NT2/D1 (cell line): ENCODE data around the gene HYDIN.

Experiments used
- DNase-seq: peaks from one replicate; pipeline ENCODE4 v3.0.0-alpha.2; 2011; ENCODE audit warnings: low read depth, low spot score
- H3K27me3 ChIP-seq: 2 replicates; pipeline ENCODE4 v1.6.0; 2011; ENCODE audit warnings: mild to moderate bottlenecking; ENCODE audit not compliant: insufficient read length, insufficient read depth
- H3K36me3 ChIP-seq: 2 replicates; pipeline ENCODE4 v1.6.1; 2011; ENCODE audit warnings: mild to moderate bottlenecking, low read length, mixed read lengths; ENCODE audit not compliant: insufficient read depth, insufficient read length
- H3K4me1 ChIP-seq: 2 replicates; pipeline ENCODE4 v1.5.1; 2011; ENCODE audit not compliant: insufficient read depth, insufficient read length
- H3K4me3 ChIP-seq: 2 replicates; pipeline ENCODE4 v1.5.1; 2011; ENCODE audit warnings: low read depth; ENCODE audit not compliant: insufficient read length
- H3K9ac ChIP-seq: 2 replicates; pipeline ENCODE4 v1.6.0; 2011; ENCODE audit warnings: low read depth; ENCODE audit not compliant: insufficient read length
- H3K9me3 ChIP-seq: 2 replicates; pipeline ENCODE4 v1.5.1; 2011; ENCODE audit warnings: mild to moderate bottlenecking, low read length; ENCODE audit not compliant: insufficient read depth
- SUZ12 ChIP-seq: IDR thresholded peaks from 2 replicates; pipeline ENCODE4 v1.6.1; 2011; ENCODE audit not compliant: insufficient read length, insufficient read depth; ENCODE audit errors: extremely low read depth
- YY1 ChIP-seq: IDR thresholded peaks from 2 replicates; pipeline ENCODE4 v1.6.1; 2011; ENCODE audit not compliant: insufficient read length, insufficient read depth
- ZNF274 ChIP-seq: IDR thresholded peaks from 2 replicates; pipeline ENCODE4 v1.6.1; 2011; ENCODE audit warnings: mild to moderate bottlenecking, low read depth, low read length

HYDIN gene

GRCh38 chr16:71259086-71259485, 28.6 kb upstream of the HYDIN start:
- Histone ChIP-seq H3K27me3 (no peaks in the 10 kb centered on the region), H3K36me3 (no peaks in the 10 kb centered on the region), H3K4me1 (no peaks in the 10 kb centered on the region), H3K9ac (no peak overlapping the region), H3K4me3 (no peak overlapping the region), H3K9me3 (no peaks in the 10 kb centered on the region)
- TF ChIP-seq SUZ12 (no peak), ZNF274 (no peak), YY1 (no peak)
- DNase-seq: no peak

DNA sequence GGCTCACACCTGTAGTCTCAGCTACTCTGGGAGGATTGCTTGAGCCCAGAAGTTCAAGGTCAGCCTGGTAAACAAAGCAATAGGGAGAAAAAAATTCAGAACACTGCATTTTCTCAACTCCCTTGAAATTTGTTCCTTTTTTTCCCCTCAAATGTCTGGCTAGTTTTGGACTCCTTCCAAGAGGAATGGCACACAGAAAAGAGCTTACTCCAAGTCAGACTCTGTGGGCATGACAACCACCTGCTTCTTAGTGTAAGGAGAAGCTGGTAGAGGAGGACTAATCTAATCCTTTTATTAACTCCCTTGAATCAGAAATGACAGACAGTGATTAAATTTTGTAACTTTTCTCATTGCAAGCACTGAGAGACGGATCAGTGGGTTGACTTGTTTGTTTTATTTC, 27.9 kb upstream of the HYDIN start:
- Histone ChIP-seq H3K4me3 (no peak overlapping the region), H3K9me3 (no peaks in the 10 kb centered on the region), H3K36me3 (no peaks in the 10 kb centered on the region), H3K27me3 (no peaks in the 10 kb centered on the region), H3K9ac (no peak overlapping the region), H3K4me1 (no peaks in the 10 kb centered on the region)
- TF ChIP-seq ZNF274: no peak
- TF ChIP-seq YY1: no peak
- TF ChIP-seq SUZ12: no peak
- DNase-seq: no peak

DNA sequence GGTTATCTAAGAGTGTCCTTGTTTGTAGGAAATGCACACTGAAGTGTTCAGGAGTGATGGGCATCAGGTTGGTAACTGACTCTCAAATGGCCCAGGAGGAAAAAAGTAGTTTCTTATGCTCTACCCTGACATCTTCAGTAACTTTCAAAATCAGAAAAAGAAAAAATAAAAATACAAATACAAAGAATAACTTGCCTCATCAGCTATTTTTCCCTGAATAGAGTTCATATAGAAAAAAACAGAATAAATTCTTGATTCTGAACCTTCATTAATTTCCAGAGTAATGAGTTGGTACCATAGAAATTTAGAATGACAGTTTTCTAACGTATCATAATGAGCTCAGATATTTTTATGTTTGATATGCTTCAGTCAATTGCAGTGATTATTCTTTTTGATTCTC, 27.2 kb upstream of the HYDIN start:
- TF ChIP-seq YY1: no peak
- TF ChIP-seq ZNF274: no peak
- no peak for TF ChIP-seq SUZ12
- no peaks in the 10 kb centered on the region for H3K36me3 ChIP-seq
- H3K4me1 ChIP-seq: no peaks in the 10 kb centered on the region
- no peaks in the 10 kb centered on the region for H3K9me3 ChIP-seq
- no peak for DNase-seq
- H3K27me3 ChIP-seq: no peaks in the 10 kb centered on the region
- H3K9ac ChIP-seq: no peak overlapping the region
- H3K4me3 ChIP-seq: no peak overlapping the region

- no peak for TF ChIP-seq ZNF274
- no peak for TF ChIP-seq SUZ12
- no peak for TF ChIP-seq YY1
- Histone ChIP-seq H3K36me3 (no peaks in the 10 kb centered on the region), H3K4me1 (no peaks in the 10 kb centered on the region), H3K4me3 (no peak overlapping the region), H3K9me3 (no peaks in the 10 kb centered on the region), H3K9ac (no peak overlapping the region), H3K27me3 (no peaks in the 10 kb centered on the region)
- DNase-seq: no peak
These were observed 25.2 kb upstream of the HYDIN start for GRCh38 chr16:71255721-71256120.

DNA sequence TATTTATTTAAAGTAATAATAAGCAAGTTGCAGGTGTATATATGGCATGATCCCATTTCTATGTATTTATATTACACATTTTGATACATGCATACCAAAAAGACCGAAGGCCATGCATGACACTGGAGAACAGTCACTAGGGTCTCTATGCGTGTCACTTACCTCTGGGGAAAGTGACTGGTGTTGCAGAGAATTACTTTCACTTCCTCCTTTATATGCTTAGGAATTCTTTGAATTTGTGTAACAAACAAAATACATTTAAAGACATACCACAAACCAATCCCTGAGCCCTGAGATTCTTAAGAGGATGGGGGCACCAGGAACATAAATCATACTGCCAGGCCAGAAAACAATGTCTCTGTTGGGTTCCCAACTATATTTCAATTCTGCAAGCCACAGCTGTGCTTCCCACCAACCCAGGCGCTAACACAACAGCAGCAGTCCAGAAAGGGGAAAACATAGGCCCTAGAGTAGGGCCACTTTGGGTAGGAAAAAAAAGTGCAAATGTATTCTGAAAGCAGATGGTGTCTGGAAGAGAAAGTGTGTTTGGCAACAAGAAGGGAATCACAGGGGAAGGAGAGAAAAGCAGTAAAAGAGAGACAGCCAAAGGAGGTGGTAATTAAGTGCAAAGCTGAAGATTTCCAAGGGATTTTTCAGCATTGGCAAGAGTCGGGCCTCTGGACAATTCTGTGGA, 24.5 kb upstream of the HYDIN start:
- H3K4me1 ChIP-seq: no peaks in the 10 kb centered on the region
- H3K9me3 ChIP-seq: no peaks in the 10 kb centered on the region
- H3K9ac ChIP-seq: no peak overlapping the region
- H3K4me3 ChIP-seq: no peak overlapping the region
- no peaks in the 10 kb centered on the region for H3K27me3 ChIP-seq
- TF ChIP-seq YY1: no peak
- TF ChIP-seq SUZ12: no peak
- no peak for TF ChIP-seq ZNF274
- H3K36me3 ChIP-seq: no peaks in the 10 kb centered on the region
- no peak for DNase-seq

DNA sequence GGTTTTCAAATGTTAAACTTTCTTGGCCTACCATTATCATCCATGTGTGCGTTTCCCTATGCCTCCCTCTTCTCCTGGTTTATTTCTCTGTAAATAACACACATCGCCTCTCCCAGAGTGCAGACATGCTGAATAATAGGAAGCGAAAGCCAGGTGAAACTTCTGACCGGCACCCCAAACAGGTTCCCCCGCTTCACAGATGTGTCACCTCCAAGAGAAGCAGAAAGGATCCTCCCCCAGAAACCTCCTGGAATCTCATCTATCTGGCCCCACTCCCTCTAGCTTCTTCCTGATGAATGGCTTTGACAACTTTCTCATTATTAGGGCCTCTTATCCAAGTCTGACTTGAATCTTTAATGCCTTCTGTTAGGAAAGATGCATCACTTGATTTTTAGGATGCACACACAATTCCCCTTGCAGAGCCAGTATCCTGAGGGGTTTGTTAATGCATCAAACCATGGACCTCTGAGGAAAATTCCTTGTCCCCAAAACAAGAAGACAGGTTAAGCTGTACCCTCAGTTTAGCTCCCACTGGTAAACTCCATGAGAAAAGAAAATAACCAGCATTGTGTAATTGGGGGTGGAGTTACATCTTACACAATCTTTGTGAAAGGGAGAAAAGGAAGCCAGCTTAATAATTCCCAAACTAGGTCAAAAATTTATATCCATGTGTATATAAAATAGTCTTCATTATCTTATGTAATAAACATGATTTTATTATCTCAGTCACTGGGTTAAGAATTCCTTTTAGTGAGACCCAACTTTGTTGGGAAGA, 20.1 kb upstream of the HYDIN start:
- Histone ChIP-seq H3K36me3 (no peaks in the 10 kb centered on the region), H3K4me1 (no peaks in the 10 kb centered on the region), H3K9ac (no peak overlapping the region), H3K27me3 (no peaks in the 10 kb centered on the region), H3K4me3 (no peak overlapping the region), H3K9me3 (no peaks in the 10 kb centered on the region)
- no peak for DNase-seq
- no peak for TF ChIP-seq SUZ12
- TF ChIP-seq ZNF274: no peak
- no peak for TF ChIP-seq YY1

GRCh38 chr16:71249399-71249798, 18.9 kb upstream of the HYDIN start:
- Histone ChIP-seq H3K9ac (no peak overlapping the region), H3K27me3 (no peaks in the 10 kb centered on the region), H3K4me1 (no peaks in the 10 kb centered on the region), H3K36me3 (no peaks in the 10 kb centered on the region), H3K9me3 (no peaks in the 10 kb centered on the region), H3K4me3 (no peak overlapping the region)
- DNase-seq: no peak
- TF ChIP-seq ZNF274 (no peak), YY1 (no peak), SUZ12 (no peak)
